ENCODE measurements around the gene MCHR1.

- TF ChIP-seq CTCF (IDR thresholded peaks at IDR 0.05) (no peak), POLR2A (IDR thresholded peaks at IDR 0.05) (no peak)
These were observed 41.8 kb upstream of the MCHR1 start for GRCh38 chr22:40637183-40638150.
